ENCODE results near the gene ANKRD36C.
"Not testable (repeated sequence)": the region's sequence is repeated elsewhere in the genome, so short reads cannot be mapped to it uniquely, and the experiment has no call there.

DNA sequence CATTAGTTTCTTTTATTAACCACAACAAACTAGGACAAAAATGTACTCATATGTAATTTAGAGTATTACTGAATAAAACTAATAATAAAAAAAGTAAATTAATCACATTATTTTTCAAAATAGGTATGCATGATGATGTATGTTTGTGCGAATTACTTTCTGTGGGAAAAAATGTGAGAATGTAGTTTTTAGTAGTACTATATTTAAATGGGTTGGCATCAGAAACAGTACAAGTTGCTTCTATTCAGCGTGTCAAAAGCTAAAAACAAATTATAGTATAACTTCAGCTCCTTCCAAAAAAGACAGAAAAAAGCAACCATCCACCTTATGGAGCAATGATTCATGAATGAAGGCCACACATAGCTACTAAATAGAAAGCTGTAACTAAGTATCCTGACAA is 40.0 kb downstream of the ANKRD36C start:
- TF ChIP-seq, protein P1, sequence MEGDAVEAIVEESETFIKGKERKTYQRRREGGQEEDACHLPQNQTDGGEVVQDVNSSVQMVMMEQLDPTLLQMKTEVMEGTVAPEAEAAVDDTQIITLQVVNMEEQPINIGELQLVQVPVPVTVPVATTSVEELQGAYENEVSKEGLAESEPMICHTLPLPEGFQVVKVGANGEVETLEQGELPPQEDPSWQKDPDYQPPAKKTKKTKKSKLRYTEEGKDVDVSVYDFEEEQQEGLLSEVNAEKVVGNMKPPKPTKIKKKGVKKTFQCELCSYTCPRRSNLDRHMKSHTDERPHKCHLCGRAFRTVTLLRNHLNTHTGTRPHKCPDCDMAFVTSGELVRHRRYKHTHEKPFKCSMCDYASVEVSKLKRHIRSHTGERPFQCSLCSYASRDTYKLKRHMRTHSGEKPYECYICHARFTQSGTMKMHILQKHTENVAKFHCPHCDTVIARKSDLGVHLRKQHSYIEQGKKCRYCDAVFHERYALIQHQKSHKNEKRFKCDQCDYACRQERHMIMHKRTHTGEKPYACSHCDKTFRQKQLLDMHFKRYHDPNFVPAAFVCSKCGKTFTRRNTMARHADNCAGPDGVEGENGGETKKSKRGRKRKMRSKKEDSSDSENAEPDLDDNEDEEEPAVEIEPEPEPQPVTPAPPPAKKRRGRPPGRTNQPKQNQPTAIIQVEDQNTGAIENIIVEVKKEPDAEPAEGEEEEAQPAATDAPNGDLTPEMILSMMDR (IDR thresholded peaks at IDR 0.05) = not testable (repeated sequence)
- TF ChIP-seq EZH2 (IDR thresholded peaks at IDR 0.05; ENCODE audit: borderline replicate concordance, insufficient read depth, low read depth, low read length, poor library complexity, severe bottlenecking) = not testable (repeated sequence)
